ENCODE data around the gene ZIC5. TPM values are rescaled to one million over a fixed set of nuclear protein-coding genes. Genes with fewer than 3 reads are reported as not detected.

The ZIC5 gene
- total RNA-seq, 1 experiment from 2014 or later, result 0.57 TPM

- CTCF ChIA-PET, result interaction anchor here (1.0 kb wide), 1 partner anchor 319 kb away, joined by 3 read pairs; no protein-coding TSS in a partner anchor
- TF ChIP-seq, protein P1, sequence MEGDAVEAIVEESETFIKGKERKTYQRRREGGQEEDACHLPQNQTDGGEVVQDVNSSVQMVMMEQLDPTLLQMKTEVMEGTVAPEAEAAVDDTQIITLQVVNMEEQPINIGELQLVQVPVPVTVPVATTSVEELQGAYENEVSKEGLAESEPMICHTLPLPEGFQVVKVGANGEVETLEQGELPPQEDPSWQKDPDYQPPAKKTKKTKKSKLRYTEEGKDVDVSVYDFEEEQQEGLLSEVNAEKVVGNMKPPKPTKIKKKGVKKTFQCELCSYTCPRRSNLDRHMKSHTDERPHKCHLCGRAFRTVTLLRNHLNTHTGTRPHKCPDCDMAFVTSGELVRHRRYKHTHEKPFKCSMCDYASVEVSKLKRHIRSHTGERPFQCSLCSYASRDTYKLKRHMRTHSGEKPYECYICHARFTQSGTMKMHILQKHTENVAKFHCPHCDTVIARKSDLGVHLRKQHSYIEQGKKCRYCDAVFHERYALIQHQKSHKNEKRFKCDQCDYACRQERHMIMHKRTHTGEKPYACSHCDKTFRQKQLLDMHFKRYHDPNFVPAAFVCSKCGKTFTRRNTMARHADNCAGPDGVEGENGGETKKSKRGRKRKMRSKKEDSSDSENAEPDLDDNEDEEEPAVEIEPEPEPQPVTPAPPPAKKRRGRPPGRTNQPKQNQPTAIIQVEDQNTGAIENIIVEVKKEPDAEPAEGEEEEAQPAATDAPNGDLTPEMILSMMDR (IDR thresholded peaks at IDR 0.05; ENCODE audit: unreplicated experiment), result peak; percentile 35
- BruUV-seq (replicated peaks), result no TSS peak
- peaks cover 2% of the 10 kb centered on the region for H3K27me3 Mint-ChIP-seq (ENCODE audit: unreplicated experiment)
- DNase-seq, result peak; percentile 3
- no peak overlapping the region for H3K4me3 Mint-ChIP-seq (ENCODE audit: low read depth, unreplicated experiment)
- intact Hi-C loops (cut with micrococcal nuclease; ENCODE audit: unreplicated experiment), result loop anchor here (2.0 kb wide), 2 partner anchors 318 to 598 kb away; no protein-coding TSS in a partner anchor
- H3K27ac Mint-ChIP-seq (ENCODE audit: unreplicated experiment), result no peak overlapping the region
- no peaks in the 10 kb centered on the region for H3K4me1 Mint-ChIP-seq (ENCODE audit: low read depth, unreplicated experiment)
- H3K9me3 Mint-ChIP-seq (ENCODE audit: low read depth, unreplicated experiment), result no peaks in the 10 kb centered on the region
- no peaks in the 10 kb centered on the region for H3K36me3 Mint-ChIP-seq (ENCODE audit: insufficient read depth, unreplicated experiment)
These were observed 55.0 kb downstream of the ZIC5 start for GRCh38 chr13:99916366-99917103.

GRCh38 chr13:99913167-99913566 is 58.4 kb downstream of the ZIC5 start:
- Mint-ChIP-seq H3K36me3 (ENCODE audit: insufficient read depth, unreplicated experiment) (no peaks in the 10 kb centered on the region), H3K27ac (ENCODE audit: unreplicated experiment) (no peak overlapping the region), H3K9me3 (ENCODE audit: low read depth, unreplicated experiment) (no peaks in the 10 kb centered on the region), H3K4me3 (ENCODE audit: low read depth, unreplicated experiment) (no peak overlapping the region), H3K27me3 (ENCODE audit: unreplicated experiment) (peaks cover 14% of the 10 kb centered on the region), H3K4me1 (ENCODE audit: low read depth, unreplicated experiment) (no peaks in the 10 kb centered on the region)
- intact Hi-C loops (cut with micrococcal nuclease; ENCODE audit: unreplicated experiment), result no loop called here
- TF ChIP-seq, protein P1 (IDR thresholded peaks at IDR 0.05; ENCODE audit: unreplicated experiment), result no peak
- CTCF ChIA-PET, result interaction anchor here (0.6 to 0.7 kb wide), 2 partner anchors 36 to 64 kb away, joined by 3 read pairs; no protein-coding TSS in a partner anchor
- BruUV-seq (replicated peaks), result no TSS peak
- DNase-seq, result no peak

Other genes starting within 250 kb of the ZIC5 start
- gene ZIC2, start 10.0 kb upstream of the ZIC5 start, total RNA-seq (2022), result 3.5 and 3.6 TPM in 2 replicates
- gene PCCA, start 117.3 kb upstream of the ZIC5 start, total RNA-seq (2022), result 8.7 and 8.9 TPM in 2 replicates